KOPT-K1 (cell line): Measurements from ENCODE around the gene SLC34A3.

ENCODE experiments used
- H3K27ac ChIP-seq: fragments of 200-600 bp; sonication (generic); 2 replicates; pipeline ENCODE4 v1.5.1; 2016; ENCODE audit warnings: antibody characterized with exemption, mild to moderate bottlenecking, low read depth, low read length; ENCODE audit not compliant: poor library complexity, severe bottlenecking
- H3K36me3 ChIP-seq: fragments of 200-600 bp; sonication (generic); 2 replicates; pipeline ENCODE4 v1.5.1; 2017; ENCODE audit warnings: antibody characterized with exemption, mild to moderate bottlenecking, low read length, moderate library complexity; ENCODE audit not compliant: insufficient read depth
- H3K9me3 ChIP-seq: fragments of 200-600 bp; sonication (generic); 2 replicates; pipeline ENCODE4 v1.5.1; 2017; ENCODE audit warnings: antibody characterized with exemption, low read length, mild to moderate bottlenecking; ENCODE audit not compliant: insufficient read depth, poor library complexity, severe bottlenecking

Gene SLC34A3

GRCh38 chr9:137219757-137220316 lies 10.9 kb upstream of the SLC34A3 start:
- Histone ChIP-seq H3K9me3 (no peaks in the 10 kb centered on the region), H3K36me3 (peaks cover 36% of the 10 kb centered on the region; the same call in 1 of the 2 replicates), H3K27ac (no peak overlapping the region)

DNA sequence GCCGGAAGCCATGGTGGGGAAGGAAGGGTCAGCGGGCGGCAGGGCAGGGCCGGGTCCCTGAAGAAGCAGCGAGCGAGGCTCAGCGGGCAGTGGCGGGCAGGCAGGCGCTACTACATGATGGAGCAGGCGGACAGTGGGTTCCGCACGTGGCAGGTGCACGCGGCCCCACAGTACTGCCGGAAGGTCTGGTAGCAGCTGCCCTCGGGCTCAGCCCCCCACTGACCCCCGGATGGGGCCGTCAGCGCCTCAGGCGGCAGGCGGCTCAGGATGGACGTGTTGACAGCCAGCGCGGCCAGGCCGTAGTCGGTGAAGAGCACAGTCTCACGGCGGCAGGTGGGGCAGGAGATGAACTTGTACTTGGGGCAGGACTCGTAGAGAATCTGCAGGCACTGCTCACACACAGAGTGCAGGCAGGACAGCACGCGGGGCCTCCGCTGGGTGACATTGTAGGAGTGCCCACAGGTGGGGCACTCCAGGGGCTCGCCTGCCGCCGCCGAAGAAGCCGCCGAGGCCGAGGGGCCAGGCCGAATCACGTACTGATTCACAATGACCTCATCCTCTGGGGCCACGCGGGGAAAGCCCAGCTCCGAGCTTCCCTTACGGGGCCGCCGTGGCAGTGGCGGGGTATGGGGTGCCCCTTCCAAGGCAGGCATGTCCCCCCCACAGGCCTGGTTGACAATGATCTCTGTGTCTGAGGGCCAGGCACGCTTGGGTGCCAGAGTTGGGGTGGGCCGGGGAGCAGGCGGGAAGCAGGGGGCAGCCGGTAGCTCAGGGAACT lies 10.2 kb upstream of the SLC34A3 start:
- no peak overlapping the region for H3K27ac ChIP-seq
- H3K9me3 ChIP-seq = no peaks in the 10 kb centered on the region
- peaks cover 29% of the 10 kb centered on the region; the same call in 1 of the 2 replicates for H3K36me3 ChIP-seq

GRCh38 chr9:137221095-137221505 lies 9.6 kb upstream of the SLC34A3 start:
- Histone ChIP-seq H3K36me3 (peaks cover 23% of the 10 kb centered on the region; the same call in 1 of the 2 replicates), H3K27ac (no peak overlapping the region), H3K9me3 (no peaks in the 10 kb centered on the region)

DNA sequence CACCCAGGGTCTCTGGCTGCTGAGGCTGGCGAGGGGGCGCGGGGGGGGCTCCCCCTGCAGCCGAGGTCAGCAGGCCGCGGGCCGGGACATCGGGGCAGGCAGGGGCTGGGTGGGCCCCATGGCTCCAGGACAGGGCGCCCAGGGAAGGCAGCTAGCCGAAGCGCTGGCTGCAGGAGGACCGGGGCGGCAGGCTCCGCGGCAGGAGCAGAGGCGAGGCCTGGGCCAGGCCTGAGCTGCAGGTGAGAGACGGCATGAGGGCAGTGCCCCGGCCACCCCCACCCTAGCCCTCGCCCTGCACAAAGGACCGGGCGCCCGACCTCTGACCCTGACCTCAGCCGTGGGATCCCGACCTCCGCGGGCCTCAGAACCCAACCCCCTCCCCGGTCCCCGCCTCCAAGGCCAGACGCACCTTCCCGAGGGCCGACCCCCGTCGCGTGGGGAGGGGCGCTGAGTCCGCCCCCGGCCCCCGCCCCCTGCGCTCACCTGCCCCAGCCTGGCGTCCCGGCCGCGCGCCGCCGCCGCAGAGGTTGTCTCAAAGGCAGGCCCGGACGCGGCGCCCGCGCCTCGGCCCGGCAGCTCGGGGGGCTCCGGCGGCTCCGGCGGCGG lies 9.1 kb upstream of the SLC34A3 start:
- peaks cover 18% of the 10 kb centered on the region; the same call in 1 of the 2 replicates for H3K36me3 ChIP-seq
- no peak overlapping the region for H3K27ac ChIP-seq
- H3K9me3 ChIP-seq = no peaks in the 10 kb centered on the region

DNA sequence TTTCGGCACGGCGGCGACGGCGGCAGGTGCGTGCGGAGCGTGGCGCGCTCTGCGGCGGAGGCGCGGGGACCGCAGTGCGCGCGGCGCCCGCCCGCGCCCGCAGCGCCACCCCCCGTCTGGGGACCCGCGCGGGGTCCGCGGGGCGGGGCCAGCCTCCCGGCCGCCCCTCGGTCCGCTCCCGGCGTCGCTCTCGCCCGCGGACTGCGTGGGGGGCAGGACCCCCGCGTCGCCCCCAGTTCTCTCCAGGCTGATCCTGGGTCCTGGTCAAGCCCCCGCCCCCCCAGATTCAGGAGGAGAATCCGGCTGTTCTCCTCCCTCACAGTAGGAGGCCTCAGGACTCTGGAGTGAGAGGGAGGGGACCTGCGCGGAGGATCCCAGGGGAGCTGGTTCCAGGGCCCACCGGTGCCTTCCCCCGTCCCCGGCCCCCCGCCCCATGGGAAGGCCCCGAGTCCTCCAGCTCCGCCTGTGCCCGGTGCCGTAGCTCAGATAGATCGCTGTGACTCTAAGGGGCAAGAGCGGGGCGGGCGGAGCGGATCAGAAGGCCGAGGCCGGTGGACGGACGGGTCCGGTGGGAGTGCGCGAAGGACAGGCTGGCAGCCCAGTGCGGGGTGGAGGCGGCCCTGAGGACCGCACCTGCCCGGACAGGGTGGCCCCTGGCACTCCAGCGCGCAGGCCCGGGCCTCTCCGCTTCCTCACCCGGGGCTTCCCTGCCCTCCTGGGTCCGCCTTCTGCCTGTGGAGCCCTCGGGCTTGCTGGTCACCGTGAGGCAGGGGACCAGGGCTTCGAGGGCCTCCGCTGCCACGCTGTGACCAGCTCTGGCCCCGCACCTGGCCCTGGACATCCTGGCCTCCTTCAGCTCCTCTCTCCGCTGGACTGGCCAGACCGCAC lies 8.3 kb upstream of the SLC34A3 start, which contains the start of gene RNF208:
RNF208 (minus strand) TSS at position 51 of the 888 bp plus-strand sequence. CDS start 1,028 bp downstream, outside the sequence.
- H3K9me3 ChIP-seq = no peaks in the 10 kb centered on the region
- peak within 1 kb of the TSS; percentile 88 for H3K27ac ChIP-seq
- H3K36me3 ChIP-seq = peaks cover 11% of the 10 kb centered on the region; the same call in 1 of the 2 replicates

DNA sequence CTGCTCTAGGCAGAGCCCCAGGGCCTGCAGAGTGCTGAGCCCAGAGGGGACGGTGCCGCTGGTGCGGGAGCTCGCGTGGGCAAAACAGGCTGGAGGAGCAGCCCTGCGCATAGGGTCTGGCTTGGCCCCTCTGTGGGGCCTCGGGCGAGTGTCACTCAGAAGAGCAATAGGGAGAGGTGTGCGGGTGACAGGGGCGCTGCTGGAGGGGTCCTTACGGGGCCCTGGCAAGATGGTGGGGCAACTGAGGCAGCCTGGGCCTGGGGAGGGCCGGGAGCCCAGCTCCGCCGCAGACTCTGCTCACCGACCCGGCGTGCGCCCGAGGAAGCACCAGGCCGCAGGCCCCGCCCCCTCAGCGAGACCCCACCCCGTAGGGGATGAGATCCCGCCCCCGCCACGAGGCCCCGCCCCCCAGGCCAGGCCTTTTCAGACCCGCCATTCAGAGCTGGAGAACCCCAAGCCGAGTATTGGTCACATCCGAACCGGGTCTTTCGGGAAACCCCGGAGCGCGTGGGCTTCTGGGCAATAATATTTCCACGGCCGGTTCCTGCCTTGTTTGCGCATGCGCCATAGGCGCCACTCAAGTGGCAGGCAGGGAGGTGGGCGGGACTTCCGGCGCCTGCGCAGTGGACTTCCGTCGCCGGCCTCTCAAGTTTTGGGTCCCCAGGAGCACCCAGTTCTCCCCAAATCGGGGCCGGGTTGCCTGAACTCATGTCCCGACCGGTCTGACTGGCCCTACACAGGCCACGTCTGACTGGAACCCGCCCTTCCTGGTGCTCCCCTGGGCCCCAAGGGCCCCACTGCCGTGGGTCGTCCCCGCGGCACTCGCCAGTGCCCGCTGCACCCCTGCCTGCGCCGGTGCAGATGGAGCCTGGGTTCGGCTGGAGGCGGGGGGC lies 7.4 kb upstream of the SLC34A3 start:
- Histone ChIP-seq H3K27ac (peak overlapping the region; percentile 88), H3K36me3 (peaks cover 7% of the 10 kb centered on the region; the same call in 1 of the 2 replicates), H3K9me3 (no peaks in the 10 kb centered on the region)

DNA sequence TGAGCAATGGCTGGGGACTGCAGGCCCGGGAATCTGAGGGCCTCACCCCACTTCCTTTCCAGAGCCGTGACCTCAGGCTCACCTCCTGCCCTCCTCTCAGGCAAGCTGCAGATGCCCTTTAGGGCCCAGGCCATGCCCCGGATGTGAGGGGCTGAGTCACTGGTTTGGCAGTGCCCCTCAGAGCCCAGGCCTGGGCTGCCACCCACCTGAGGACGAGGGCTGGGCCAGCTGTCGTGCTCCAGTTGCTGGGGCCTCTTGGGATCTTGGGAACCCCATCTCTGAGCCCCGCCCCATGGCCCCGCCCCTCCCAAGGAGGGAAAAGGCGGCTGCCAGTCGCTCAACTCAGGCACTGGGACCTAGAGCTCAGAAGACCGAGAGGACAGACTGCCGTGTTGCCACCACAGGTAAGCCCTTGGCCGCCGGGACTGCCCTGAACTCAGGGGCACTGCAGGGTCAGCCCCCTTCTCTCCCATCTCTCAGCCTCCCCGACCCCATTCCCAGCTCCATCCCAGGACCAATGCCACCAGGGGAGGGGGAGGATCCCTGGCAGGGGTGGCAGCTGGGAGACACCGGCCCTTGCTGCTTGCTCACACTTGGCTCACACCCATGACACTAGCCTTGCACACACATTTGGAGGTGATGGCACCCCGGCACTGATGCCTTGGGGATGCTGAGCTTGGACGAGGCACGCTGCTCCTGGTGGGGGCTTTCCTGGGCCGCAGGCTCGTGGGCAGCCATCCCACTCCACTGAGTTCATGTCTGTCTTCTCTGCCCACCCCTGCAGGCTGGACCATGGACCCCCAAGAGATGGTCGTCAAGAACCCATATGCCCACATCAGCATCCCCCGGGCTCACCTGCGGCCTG lies 5.6 kb upstream of the SLC34A3 start, which contains the start of gene CYSRT1:
CYSRT1 (plus strand) TSS at position 345 of the 865 bp plus-strand sequence; CDS start at position 793, 448 bp downstream.
- Histone ChIP-seq H3K9me3 (no peaks in the 10 kb centered on the region), H3K36me3 (no peaks in the 10 kb centered on the region), H3K27ac (peak within 1 kb of the TSS; percentile 88)

DNA sequence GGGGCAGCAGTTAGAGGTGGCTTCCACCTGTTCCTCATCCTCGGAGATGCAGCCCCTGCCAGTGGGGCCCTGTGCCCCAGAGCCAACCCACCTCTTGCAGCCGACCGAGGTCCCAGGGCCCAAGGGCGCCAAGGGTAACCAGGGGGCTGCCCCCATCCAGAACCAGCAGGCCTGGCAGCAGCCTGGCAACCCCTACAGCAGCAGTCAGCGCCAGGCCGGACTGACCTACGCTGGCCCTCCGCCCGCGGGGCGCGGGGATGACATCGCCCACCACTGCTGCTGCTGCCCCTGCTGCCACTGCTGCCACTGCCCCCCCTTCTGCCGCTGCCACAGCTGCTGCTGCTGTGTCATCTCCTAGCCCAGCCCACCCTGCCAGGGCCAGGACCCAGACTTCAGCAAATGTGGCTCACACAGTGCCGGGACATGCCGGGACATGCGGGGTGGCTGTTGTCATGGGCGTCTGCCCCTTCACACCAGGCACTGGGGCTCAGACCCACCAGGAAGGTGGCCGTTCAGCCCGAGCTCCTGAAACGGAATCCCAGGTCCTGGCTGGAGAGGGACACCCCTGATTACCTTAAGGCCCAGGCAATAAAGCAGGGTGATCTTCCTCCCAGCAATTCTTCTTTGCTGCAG lies 4.9 kb upstream of the SLC34A3 start:
- Histone ChIP-seq H3K9me3 (no peaks in the 10 kb centered on the region), H3K36me3 (no peaks in the 10 kb centered on the region), H3K27ac (no peak overlapping the region)

DNA sequence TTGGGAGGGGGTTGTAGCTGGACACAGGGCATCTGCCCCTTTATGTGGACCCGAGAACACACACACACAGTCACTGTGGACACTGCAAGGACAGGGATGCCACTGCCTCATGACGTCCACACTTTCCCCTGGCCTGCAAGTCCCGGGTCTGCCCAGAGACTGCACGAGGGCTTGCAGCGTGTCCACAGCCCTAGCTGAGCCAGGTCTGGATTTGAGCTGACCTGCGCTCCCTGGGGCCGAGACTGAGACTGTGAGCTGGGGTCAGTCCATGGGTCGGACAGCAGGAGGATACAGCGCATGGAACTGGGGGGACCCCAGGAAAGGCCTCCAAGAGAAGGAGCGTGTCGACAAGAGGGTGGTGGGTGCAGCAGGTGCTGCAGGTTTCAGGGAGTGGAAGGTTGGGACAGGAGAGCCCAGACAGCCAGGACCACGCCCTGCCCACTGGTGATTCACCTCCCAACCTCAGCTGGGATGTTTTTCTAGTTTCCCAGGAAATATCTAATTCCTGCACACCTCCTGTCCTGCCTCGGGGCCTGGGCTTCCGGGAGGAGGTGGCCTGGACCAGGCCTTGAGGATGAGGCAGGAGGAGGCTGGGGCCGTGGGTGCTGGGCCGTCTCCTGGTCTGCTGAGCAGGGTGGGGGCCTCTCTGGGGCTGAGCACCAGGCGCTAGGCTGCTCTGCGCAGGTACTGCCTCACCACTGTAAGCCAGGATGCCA lies 4.2 kb upstream of the SLC34A3 start:
- H3K9me3 ChIP-seq = no peaks in the 10 kb centered on the region
- H3K36me3 ChIP-seq = no peaks in the 10 kb centered on the region
- H3K27ac ChIP-seq = no peak overlapping the region

DNA sequence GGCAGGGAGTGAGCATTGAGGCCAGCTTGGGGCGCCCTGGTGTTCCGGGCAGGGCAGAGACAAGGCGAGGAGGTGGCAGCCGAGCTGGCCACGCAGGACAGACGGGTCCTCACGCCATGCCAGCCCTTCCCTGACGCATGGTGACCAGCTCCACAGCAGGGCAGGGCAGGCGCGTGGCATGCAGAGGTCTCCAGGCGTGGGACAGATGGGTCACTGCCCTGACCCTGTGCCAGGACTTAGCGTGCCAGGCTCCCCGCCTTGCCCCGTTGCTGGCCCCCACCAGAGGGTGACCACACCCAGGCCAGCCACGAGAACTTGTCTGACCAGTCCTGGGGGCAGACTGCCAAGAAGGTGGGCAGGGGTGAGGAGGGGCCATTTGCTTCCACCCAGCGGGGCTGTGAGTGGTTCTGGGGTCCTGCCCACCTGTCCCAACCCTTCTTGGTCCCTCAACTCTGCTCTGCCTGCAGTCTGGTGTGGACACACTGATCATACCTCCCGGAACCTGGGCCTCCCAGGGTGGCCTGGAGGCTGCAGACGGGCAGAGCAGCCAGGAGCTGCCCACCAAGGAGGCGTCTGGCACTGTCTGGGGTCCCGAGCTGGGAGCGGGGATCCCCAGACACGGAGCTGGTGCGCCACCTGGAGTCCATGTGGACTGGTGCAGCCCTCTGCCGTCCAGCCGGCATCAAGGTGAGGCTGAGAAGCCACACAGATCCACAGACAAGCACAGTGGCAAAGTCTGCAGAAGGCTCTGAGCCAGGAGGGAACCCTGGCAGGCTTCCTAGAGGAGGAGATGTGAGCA lies 3.4 kb upstream of the SLC34A3 start, which contains the start of gene RNF224:
RNF224 (plus strand) TSS at position 449 of the 799 bp plus-strand sequence. CDS start 834 bp downstream, outside the sequence.
- no peaks in the 10 kb centered on the region for H3K36me3 ChIP-seq
- no peak within 1 kb of the TSS for H3K27ac ChIP-seq
- H3K9me3 ChIP-seq = no peaks in the 10 kb centered on the region

GRCh38 chr9:137227853-137228505 lies 2.7 kb upstream of the SLC34A3 start:
- Histone ChIP-seq H3K9me3 (no peaks in the 10 kb centered on the region), H3K36me3 (no peaks in the 10 kb centered on the region), H3K27ac (no peak overlapping the region)
